ENCODE measurements around the gene SUGCT.
"Not testable (repeated sequence)": the region's sequence is repeated elsewhere in the genome, so short reads cannot be mapped to it uniquely, and the experiment has no call there.

The SUGCT gene

DNA sequence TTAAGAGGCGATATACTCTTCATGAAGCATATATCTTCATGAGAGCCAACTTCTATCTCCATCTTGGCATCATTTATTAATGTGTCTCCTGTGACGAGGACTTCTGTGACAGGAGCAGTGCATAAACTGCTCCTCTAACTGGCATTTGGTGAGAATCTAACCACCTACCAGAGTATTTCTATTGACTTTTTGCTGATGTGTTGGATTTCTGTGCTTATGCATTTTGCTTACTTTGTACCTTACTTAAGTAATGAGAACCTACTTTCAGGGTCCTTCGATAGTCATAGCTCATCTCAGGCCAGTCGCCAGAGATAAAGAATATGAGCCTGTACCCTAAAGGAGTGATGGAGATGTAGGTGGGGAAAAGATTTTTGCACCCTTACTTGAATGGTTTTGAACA lies 265.7 kb downstream of the SUGCT start:
- no peak for DNase-seq (ENCODE audit: low read depth in 2 of 2, low spot score in 1 of 2)

DNA sequence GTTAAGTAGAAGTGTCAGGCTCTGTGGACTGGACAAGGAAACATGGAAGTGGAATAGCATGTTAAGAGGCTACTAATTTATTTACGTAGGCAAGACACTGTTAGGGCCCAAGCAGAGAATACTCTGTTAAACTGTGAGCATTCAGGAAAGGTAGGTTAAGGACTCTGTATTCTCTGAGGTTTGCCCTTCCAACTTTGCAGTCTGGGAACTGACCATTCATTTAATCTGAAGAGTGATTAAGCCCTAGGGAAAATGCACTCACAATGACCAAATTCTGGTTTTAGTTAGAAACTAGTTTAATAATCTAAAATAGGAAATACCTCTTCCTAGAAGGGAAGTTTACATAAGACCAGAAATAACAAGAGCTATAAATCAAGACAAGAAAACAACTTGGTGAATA lies 266.6 kb downstream of the SUGCT start:
- DNase-seq (ENCODE audit: low read depth in 2 of 2, low spot score in 1 of 2): no peak

DNA sequence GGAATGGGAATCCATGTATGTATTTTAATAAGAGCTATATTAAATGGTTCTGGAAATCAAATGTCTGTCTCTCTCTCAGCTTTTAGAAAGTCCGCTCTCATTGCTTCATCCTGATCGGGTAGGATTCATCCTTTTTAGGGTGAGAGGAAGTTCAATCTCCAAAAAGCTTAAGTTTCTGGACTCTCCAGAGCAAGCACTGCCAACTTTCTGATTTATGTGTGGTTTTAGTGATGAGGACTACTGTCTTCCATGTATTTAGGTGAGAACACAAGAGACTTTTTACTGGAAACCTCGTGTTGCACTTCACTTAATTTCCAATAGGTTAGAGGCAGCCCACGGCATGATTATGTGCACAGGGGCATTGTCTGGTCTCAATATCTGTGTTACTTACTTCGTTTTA lies 267.9 kb downstream of the SUGCT start:
- DNase-seq (ENCODE audit: low read depth in 2 of 2, low spot score in 1 of 2): no peak

DNA sequence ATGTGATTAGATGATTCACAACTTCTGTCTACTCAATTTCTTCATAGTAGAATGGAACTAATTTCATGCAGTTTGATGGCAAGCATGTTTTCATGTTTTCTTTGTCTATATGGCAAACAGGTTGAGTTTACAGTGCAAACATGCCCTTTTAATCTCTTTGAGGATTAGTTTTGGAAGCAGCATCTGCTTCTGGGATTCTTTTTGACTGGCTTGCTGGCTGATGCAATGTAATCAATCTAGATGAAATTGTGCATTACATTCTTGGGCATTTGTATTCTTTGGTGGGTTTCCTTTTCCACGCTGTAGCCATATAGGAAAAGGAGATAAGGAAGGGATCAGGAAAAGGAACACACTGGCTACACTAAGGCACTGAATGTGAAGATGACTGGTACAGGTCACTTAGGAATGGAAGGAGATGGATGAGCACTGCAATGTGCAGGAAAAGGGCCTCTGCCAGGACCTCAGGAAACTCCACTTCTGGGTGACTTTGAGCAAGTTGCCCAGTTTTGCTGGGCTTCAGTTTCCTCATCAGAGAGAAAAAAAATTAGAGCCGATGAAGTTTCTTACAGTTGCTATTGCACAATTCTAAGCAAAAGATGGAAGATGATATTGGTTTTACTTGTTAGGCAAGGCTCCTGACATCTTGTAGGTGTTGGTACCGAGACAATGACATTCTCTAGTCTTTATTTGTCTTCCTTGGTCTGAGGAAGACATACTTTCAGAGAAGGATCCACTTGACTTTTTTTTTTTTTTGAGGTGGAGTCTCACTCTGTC lies 269.1 kb downstream of the SUGCT start:
- DNase-seq (ENCODE audit: low read depth in 2 of 2, low spot score in 1 of 2): no peak

DNA sequence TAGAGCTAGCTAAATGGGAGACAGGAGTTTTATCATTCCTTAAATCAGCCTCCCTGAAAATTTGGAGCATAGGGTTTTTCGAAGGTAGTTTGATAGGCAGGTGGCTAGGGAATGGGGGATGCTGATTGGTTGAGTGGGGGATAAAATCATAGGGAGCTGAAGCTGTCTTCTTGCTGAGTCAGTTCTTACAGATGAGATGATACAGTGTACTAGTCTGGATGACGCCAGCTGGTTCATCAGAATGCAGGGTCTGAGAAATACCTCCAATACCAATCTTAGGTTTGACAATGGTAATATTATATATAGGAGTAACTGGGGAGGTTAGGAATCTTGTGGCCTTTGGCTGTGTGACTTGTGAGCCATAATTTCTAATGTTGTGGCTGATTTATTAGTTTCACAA lies 271.2 kb downstream of the SUGCT start:
- no peak for DNase-seq (ENCODE audit: low read depth in 2 of 2, low spot score in 1 of 2)

DNA sequence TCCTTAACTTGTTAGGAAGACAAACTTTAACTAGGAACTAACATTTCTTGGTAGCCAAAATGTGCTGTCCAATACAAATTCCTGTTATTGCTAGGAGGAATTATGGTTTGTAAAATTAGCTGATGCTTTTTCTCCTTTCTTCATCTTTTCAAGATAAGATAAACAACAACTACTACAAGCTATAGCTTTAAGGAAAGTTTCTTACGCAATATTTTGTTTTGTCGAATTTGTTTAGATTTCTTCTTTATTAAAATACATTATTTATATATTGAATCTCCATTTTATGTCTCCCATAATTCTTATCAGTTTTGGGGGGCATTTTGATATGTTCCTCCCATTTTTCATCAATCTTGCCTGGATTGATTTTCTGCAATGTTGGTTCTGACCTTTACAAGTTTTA lies 277.5 kb downstream of the SUGCT start:
- DNase-seq (ENCODE audit: low read depth in 2 of 2, low spot score in 1 of 2): no peak

DNA sequence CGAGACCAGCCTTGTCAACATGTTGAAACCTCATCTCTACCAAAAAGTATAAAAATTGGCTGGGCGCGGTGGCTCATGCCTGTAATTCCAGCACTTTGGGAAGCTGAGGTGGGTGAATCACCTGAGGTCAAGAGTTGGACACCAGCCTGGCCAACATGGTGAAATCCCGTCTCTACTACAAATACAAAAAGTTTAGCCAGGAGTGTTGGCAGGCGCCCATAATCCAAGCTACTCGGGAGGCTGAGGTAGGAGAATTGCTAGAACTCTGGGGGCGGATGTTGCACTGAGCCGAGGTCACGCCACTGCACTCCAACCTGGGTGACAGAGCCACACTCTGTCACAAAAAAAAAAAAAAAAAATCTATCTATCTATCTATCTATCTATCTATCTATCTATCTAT lies 279.9 kb downstream of the SUGCT start:
- not testable (repeated sequence) for DNase-seq (ENCODE audit: low read depth in 2 of 2, low spot score in 1 of 2)

DNA sequence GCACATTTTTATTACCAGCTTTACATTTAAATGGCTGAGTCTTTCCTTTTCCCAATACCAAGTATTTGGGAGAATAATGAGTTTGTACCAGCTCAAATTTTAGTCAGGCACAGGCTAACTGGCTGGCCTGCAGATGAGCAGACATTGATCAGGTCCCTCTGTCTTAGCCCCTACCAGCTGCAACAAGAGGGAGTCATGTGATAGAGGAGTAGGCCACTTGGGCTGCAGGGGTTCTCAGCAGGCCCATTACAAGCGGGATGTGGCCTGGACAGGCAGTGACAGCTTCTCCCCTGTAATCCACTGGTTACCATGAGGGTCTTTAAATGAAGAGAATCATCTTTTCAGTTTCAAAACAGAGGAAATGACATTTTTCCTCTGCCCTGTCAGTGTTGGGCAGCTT lies 283.6 kb downstream of the SUGCT start:
- no peak for DNase-seq (ENCODE audit: low read depth in 2 of 2, low spot score in 1 of 2)

DNA sequence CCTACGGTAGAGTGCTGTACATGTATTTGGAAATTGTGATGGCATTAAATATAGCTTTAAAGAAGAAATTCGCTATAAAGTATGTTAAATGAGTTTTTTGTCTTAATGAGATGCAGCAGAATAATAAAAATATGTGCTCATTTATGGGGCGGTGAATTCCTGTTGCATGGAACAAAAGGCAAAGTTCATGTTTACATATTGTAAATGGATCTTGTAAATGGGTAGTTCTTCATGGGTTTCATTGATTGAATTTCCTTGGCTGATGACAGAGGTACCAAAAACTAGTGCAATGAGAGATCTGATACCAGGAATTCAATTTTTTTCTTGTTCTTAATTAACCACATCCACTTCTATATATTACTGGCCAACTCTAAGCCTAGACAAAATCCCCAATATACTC lies 284.2 kb downstream of the SUGCT start:
- DNase-seq (ENCODE audit: low read depth in 2 of 2, low spot score in 1 of 2): no peak

DNA sequence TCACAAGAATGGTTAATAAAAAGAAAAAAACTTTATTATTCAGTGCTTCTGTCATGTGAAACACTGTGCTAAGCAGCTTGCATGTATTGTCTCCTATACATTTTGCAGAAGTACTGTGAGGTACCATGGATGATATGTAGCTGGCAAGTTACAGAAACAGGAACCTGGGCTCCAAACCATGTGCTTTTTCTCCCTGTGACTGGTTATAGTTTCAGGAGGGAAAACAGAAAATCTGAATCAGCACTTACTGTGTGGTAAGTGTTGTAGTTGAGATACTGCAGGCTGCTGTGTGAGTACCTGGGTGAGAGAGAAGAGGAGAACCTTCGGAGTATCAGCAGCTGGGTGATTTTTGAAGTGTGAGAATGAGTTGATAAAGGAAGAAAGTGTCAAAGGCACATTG lies 285.0 kb downstream of the SUGCT start:
- DNase-seq (ENCODE audit: low read depth in 2 of 2, low spot score in 1 of 2): no peak

DNA sequence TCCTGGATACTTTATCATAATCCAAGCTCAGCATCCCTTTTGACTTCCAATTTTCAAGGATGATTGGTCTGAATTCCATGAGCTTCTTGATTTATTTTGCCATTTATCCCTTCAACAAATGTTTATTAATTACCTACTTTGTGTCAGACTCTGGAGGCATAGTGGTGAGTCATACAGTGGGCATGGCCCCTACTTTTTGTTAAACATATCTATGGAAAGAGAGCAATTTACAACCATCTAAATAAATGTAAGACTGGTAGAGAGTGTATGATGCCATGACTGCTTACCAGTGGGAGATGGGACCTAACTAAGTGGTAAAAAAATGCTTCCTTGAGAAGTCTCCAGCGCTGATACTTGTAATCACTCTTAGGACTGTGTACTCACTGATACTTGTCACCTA lies 286.6 kb downstream of the SUGCT start:
- DNase-seq (ENCODE audit: low read depth in 2 of 2, low spot score in 1 of 2): no peak

DNA sequence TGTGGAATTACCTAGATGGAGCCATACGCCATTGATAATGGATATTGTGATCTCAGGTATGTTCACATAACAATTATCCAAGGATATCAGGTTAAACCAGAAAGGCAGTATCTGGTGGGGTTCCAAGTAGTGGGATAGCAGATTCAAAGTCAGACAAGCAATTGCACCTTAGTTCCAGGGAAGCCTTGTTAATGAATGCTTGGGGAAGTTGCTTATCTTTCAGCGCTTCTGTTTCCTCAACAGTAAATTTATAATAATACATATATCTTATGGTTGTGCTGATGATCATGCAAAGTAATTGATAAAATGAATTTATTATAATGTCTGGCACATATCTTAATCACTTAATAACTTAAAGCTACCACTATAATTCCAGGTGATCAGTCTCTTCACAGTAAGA lies 290.9 kb downstream of the SUGCT start:
- DNase-seq (ENCODE audit: low read depth in 2 of 2, low spot score in 1 of 2): no peak

DNA sequence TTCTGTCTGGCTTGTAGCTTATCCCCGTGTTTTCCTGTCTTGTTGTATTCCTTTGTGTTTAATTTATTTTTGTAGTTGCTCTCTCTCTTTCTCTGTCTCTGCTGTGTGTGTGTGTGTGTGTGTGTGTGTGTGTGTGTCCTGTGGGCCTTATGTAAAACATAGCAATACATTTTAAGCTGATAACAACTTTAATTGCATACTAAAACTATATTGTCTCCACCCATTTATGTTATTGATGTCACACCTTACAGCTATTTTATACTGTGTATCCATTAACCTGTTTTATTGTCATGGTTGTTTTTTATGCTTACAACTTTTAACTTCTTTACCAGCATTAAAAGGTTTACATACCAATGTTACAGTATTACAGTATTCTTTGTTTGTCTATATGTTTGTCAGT lies 293.6 kb downstream of the SUGCT start:
- no peak for DNase-seq (ENCODE audit: low read depth in 2 of 2, low spot score in 1 of 2)

DNA sequence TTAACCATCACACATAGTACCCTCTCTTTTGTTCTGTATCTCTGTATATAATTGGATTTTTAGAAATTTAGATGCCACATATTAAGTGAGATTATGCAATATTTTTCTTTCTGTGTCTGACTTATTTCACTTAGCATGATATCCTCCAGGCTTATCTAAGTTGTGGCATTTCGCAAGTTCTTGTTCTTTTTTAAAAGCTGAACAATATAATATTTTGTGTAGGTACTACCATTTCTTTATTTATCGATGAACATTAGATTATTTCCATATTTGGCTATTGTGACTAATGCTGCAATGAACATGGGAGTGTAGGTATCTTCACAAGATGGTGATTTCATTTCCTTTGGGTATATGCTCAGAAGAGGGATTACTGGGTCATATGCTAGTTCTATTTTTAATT lies 295.0 kb downstream of the SUGCT start:
- DNase-seq (ENCODE audit: low read depth in 2 of 2, low spot score in 1 of 2): no peak

DNA sequence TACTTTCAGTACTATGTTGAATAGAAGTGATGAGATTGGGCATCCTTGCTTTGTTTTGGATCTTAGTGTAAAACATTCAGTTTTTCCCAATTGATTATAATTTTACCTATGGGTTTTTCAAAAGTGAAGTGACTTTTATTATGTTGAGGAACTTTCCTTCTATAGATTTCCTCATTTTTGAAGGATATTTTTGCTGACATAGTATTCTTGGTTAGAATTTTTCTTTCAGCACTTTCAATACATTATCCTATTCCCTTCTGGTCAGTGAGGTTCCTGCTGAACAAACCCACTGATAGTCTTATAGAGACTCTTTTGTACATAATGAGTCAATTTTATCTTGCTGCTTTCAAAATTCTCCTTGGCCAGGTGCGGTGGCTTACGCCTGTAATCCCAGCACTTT lies 297.2 kb downstream of the SUGCT start:
- no peak for DNase-seq (ENCODE audit: low read depth in 2 of 2, low spot score in 1 of 2)

DNA sequence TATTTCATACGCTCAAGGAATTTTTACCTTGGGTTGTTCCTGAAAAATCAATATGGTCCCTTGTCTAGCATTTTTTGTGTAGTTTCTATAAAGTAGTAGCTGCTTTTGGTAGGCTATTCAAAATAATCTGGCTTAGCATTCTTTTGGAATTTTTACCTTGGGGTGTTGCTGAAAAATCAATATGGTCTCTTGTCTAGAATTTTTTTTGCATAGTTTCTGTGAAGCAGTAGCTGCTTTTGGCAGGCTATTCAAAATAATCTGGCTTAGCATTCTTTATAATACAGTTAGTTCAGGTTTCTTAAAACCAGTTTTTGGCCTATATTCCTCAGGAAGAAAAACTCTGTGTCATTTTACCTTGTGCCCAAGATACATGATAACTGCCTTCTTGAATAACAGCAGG lies 301.9 kb downstream of the SUGCT start:
- no peak for DNase-seq (ENCODE audit: low read depth in 2 of 2, low spot score in 1 of 2)

DNA sequence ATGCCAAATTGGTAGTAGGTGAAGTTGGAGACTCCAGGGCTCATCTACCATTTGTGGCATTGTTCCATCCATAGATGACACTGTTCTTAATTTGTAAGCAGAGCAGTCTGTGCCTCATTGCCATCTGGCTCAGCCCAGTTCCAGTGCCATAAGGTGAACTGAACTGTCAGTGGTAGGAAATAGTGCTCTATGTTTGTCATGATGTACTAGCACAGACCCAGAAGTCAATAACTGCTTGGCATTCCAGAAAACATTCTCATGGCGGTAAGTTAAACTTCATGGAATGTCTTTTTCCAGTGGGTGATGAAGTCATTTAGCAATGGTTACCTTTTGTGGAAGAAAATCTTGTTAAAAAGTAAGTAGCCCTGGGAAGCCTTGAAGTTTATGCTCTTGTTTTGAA lies 302.7 kb downstream of the SUGCT start:
- no peak for DNase-seq (ENCODE audit: low read depth in 2 of 2, low spot score in 1 of 2)

DNA sequence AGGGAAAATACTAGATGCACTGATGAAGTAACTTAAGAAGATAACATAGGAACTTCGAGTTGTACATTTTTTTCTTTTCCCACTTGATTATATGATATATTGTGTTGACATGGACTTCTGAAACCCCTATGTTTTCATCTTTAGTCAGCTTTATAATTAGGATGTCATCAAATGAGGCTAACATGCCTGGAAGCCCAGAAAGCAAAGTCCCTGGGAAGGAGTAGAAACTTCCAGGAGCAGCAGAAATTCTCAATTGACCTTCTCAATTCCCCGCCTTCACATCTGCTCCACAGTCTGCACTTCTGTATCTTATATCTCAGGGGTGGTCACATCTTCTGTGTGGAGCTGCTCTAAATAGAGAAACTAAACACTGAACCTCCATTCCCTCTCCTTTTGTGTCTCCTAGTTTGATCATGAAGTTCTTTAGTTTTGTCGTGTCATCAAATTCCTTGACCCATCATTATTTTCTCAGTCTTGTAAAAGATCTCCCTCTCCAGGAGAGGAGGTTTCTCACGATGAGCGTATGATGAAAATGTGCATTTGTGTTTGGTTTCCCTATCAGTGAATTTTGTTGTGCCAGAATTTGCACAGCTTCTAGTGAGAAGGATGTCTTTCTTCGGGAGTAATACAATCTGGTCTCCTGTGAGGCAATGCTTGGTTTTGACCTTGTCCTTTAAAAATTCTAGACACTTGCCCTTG lies 303.3 kb downstream of the SUGCT start:
- no peak for DNase-seq (ENCODE audit: low read depth in 2 of 2, low spot score in 1 of 2)

DNA sequence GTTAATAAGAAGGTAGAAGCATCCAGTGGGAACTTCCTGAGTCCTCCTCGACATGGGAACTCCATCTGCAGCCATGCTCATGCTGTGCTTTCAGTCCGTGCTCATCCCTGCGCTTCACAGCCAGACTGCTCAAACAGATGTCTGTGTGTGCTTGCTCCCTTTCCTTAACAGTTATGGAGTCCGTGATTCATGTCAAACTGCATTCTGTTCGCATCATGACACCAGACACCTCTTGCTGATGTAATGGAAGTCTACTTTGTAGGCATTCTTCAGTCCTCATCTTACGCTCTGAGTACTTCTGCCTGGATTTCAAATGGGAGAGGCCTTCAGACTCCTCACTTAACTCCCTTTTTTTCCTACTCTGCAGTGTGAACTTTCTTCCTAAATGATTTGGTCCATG lies 304.9 kb downstream of the SUGCT start:
- no peak for DNase-seq (ENCODE audit: low read depth in 2 of 2, low spot score in 1 of 2)

DNA sequence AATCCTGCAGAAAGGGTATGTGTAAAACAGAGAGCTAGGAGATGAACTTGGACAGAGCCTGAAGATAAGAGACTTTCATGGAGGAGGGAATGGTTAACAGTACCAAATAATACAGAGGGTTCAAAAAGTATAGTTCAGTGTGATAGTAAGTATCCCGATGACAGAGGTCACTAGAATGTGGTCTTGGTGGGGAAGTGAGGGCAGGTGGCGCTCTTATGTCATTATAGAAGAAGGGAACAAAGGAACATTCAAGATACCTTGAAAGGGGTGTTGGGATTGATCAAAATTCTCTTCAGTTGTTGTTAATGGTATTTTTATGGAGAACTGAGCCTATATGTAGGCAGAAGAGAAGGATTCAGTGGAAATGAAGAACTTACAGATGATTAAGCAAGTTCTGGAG lies 312.5 kb downstream of the SUGCT start:
- no peak for DNase-seq (ENCODE audit: low read depth in 2 of 2, low spot score in 1 of 2)

DNA sequence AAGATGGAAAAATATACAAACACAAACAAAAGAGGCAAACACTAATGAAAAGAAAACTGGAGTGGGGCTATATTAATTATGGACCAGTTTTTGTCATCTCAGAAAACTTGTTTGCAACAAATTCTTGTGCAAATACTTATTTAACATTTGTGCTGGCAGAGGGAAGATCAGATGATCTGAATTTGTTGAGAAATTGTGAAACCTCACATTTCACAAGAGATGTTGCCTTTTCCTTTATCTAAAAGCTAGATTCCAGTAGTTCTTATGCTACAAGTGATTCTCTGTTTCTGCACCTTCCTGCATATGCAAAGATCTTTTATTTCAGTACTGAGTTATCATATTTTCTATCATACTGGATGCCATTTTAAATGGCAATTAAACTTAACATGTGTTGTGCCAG lies 320.7 kb downstream of the SUGCT start:
- DNase-seq (ENCODE audit: low read depth in 2 of 2, low spot score in 1 of 2): no peak

DNA sequence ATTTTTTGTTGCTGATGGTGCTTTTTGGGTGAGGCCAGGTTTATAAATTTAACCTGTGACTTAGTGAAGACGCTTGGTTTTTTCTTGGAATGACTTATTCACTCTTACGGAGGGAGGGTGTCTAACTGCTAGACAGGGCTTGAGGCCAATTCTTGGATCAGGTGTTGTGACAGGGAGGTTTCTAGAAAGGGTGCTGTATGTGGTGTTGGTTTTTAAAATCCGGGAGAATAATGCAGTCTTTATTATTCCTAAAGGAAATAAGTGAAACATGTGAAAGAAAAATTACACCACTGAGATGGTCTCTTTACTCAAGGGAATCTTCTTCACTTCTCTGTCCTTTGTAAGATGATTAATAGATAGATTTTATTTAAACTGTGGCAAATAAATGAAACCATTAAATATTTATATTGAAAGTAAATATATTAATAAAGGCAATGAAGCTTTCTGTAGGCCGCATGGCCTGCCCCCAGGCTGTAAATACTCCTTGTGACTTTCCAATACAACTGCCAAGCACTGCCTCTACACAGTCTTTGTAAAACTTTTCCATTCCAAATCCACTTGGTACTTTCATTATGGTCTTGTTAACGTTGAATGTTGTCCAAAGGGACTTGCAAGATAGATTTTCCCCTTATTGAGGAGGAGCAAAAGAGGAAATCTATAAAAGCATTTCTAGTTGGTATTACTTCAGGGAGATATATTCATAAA lies 323.1 kb downstream of the SUGCT start:
- no peak for DNase-seq (ENCODE audit: low read depth in 2 of 2, low spot score in 1 of 2)

Data from stimulated activated CD8-positive, alpha-beta memory T cell treated with anti-CD3 and anti-CD28 coated beads, Interleukin-4, amount 100 ng/mL, for 1 hour (primary cell).